Esophagus muscularis mucosa (tissue), 3 donors: ENCODE measurements around the gene CENPO.

Experiments
- CTCF ChIP-seq, 3 experiments: fragments of 200-600 bp in 2 of 3; fragments of 450-650 bp in 1 of 3; sonication (generic) in 2 of 3; IDR thresholded peaks; one replicate each; pipeline ENCODE4 v1.5.1; 2017 to 2019; ENCODE audit warnings: antibody characterized with exemption in 3 of 3, mild to moderate bottlenecking in 2 of 3, moderate library complexity in 1 of 3
- POLR2A ChIP-seq: fragments of 450-650 bp; IDR thresholded peaks from one replicate; pipeline ENCODE4 v1.6.1; 2017; ENCODE audit warnings: antibody characterized with exemption, moderate library complexity, mild to moderate bottlenecking, low read depth
- POLR2AphosphoS5 ChIP-seq, 2 donors: sonication (generic); formaldehyde crosslinking; IDR thresholded peaks; one replicate each; pipeline ENCODE4 v1.6.1; 2017; ENCODE audit warnings: antibody characterized with exemption in 2 of 2

- no peak for TF ChIP-seq CTCF (IDR thresholded peaks at IDR 0.05)
- TF ChIP-seq POLR2AphosphoS5 (IDR thresholded peaks at IDR 0.05): no peak
- no peak for TF ChIP-seq POLR2A
These were observed 61.9 kb downstream of the CENPO start for GRCh38 chr2:24855022-24855622.
